Daoy (cell line): Measurements from ENCODE around the gene AK5. TPM values are rescaled to one million over a fixed set of nuclear protein-coding genes. Genes with fewer than 3 reads are reported as not detected.
A peak's percentile ranks its signal among the peaks of the same experiment; 100 is the strongest.

Experiments used
- DNase-seq: peaks from one replicate; pipeline ENCODE4 v3.0.0-alpha.2; 2015; ENCODE audit warnings: low read depth
- total RNA-seq: library from RNA; depleted of rRNA; stranded (reverse); fragments of >200 nt; shearing (Covaris generic); gene quantifications from 2 replicates; pipeline ENCODE4 v1.2.3, GENCODE V29; 2014; rRNA removed

The AK5 gene, protein sequence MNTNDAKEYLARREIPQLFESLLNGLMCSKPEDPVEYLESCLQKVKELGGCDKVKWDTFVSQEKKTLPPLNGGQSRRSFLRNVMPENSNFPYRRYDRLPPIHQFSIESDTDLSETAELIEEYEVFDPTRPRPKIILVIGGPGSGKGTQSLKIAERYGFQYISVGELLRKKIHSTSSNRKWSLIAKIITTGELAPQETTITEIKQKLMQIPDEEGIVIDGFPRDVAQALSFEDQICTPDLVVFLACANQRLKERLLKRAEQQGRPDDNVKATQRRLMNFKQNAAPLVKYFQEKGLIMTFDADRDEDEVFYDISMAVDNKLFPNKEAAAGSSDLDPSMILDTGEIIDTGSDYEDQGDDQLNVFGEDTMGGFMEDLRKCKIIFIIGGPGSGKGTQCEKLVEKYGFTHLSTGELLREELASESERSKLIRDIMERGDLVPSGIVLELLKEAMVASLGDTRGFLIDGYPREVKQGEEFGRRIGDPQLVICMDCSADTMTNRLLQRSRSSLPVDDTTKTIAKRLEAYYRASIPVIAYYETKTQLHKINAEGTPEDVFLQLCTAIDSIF
- 18.1 and 38.6 TPM in 2 replicates for total RNA-seq

DNA sequence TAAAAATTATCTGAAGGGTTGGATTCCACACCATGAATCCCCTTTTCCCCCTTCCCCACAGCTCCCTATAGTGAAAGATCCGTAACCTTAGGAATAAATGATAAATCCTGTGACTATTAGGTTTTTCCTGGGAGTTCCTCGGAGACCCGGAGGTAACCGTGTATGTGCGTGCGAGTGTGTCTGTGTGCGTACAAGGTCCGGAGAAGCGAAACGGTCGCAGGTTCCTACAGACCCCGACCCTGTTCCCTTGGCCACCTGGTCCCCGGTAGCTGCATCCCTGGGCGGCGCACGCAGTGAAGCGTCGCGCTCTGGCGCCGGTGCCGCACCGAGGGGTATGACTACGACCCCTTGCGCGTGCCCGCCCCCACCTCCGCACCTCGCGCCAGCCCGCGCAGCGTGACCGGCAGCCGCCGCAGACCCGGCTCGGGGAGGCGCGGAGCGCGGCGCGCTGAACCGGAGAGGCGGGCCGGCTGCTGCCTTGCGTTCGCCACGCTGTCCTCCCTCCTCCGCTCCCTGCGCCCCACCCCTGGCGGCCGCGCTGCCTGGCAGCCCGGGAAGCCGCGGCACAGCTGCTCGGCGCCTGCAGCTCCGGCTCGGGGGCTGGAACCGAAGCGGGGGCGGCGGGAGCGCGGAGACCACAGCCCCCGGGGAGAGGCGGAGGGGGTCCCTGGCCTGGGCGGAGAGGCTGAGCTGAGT lies at the start of gene AK5:
TSS of gene AK5 (plus strand) at position 529 of the 696 bp plus-strand sequence. CDS start 295 bp downstream, outside the sequence.
- peak; percentile 75 for DNase-seq

DNA sequence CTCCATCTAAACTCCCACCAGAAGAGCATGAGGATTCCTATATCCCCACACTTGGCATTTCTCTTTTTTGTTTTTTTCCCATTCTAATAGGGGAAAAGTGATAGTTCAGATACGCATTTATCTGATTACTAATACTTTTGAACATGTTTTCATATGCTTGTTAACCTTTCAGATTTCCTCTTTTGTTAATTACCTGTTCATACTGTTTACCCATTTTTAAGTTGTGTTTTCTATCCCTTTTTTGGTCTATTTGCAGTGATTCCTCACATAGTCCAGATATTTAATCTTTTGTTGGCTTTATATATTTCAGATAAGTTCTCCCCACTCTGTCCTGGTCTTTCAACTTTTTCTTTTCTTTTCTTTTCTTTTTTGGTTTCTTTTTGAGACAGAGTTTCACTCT lies 49.0 kb upstream of the AK5 start:
- DNase-seq, result no peak

DNA sequence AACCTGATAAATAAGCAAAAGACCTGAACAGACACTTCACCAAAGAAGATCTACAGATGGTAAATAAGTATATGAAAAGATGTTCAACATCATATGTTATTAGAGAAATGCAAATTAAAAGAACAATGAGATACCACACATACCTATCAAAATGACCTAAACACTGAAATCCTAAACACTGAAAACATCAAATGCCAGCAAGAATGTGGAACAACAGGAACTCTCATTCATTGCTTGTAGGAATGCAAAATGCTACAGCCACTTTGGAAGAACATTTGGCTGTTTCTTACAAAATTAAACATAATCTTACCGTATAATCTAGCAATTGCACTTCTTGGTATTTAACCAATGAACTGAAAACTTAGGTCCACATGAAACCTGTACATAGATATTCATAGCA lies 47.7 kb upstream of the AK5 start:
- DNase-seq, result no peak

DNA sequence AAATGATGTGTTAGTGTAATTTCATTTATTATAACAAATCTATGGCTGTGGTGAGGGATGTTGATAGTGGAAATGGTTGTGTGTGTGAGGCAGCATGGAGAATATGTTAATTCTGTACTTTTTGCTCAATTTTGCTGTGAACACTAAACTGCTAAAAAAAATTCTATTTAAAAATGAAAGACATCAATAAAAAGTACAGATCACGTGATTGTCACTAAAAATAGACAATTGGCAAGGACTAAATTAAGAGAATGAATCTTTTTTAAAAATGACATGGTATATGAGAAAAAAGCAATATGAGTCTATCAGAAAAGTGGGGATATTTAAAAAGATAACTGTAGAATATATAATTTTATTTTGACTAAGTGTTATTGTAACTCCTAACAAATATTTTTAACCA lies 46.9 kb upstream of the AK5 start:
- DNase-seq, result no peak

DNA sequence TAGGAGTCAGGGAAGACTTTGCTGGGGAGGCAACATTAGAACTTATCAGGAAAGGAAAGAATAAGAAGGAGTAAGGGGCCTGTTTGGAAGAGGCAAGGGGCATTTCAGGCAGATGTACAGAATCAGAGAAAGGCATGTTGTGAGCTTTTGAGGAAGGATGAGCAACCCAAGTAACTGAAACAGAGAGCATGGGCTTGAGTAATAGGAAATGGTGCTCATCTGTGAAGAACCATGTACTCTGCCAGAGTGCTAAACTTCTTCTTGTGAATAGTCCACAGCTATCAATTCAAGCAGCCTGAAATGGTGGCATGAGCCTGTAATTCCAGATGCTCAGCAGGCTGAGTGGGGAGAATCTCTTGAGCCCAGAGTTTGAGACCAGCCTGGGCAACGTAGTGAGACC lies 43.4 kb upstream of the AK5 start:
- DNase-seq, result no peak

DNA sequence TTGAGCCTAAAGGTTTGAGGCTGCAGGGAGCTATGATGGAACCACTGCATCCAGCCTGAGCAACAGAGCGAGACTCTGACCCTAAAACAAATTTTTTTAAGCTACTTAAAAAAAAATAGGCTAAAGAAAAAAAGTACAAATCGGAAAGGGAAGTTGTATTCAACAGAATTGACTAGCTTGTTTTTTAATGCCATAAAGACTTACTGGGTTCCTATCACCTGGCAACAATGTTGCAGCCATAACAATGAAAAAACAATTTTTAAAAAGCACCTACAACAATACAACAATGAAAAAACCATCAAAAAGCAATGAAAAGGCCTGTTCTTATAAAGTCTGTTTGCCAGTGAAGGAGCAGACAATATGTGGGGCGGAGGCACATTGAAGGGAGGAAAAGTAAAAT lies 42.5 kb upstream of the AK5 start:
- DNase-seq, result no peak

DNA sequence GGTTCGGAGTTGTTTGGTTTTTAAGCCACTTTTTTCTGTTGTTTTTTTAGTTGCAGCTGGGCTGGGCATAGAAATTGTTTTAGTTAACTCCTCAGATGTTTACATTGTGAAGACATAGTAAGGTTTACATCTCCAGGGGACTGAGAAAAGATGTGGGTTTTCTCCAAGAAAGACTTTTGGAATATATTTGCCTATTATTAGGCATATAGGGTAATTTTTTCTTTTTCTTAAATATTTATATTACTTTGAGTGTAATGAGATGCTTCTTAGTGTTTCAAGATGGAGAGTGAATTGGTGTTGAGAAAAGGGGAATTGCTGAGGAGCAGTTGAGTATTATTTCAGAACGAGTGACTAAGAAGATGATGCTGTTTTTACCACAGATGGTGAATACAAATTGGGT lies 36.0 kb upstream of the AK5 start:
- no peak for DNase-seq

DNA sequence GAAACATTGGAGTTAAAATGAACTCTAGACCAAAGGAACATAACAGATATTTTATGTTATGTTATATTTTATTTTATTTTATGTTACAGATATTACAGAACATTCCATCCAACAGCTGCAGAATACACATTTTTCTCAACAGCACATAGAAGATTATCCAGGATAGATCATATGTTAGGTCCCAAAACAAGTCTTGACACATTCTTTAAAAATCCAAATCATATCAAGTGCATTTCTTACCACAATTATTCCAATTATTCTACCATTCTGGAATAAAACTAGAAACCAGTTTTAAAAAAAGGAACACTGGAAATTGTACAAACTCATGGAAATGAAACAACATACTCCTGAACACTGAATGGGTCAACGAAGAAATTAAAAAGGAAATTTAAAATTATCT lies 31.7 kb upstream of the AK5 start:
- DNase-seq, result no peak

DNA sequence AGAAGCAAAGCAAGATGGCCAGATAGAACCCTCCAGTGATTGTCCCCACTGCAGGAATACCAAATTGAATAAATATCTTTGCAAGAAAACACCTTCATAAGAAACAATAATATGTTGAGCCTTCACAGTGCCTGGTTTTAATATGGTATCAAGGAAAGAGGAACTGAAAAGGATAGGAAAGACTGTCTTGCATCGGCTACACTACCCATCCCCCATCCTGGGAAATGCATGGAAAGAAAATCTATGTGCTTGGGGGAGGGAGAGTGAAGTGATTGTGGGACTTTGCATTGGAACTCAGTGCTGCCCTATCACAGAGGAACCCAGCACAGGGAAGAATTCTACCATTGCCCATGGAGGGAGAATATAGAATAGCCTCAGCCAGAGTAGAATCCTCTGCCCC lies 28.6 kb upstream of the AK5 start:
- no peak for DNase-seq

DNA sequence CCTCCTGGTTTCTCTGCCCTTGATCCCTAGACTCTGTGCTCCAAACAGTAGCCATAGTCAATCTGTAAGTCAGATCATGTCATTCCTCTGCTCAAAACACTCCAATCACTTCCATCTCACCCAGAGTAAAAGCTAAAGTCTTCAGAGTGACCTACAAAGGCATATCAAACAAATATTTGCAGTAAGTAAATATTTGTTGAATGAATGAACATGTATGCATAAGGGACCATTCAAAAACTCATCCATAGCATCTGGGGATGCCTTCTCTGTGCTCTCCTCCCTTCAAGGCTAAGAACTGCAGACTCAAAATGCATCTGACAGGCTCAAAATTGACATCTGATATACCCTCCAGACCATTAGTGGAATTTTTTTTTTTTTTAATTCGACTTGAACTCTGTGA lies 18.1 kb upstream of the AK5 start:
- no peak for DNase-seq

DNA sequence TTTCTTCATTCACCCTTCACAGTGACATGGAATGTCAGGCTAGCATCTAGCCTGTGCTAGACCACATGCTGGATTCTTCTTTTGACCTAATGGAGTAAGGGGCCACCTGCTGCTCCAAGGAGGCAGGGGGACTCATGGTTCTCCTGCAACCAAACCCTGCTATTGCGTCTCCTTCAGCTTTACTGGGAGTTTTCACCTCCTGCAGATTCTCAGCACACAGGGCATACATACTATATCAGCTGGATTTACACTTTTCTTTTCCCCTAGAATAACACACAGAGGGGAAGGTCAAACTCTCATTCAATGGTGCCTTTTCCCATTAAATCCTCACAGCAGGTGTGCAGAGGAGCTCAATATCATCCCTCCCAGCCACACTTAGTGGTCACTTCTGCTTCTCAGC lies 16.6 kb upstream of the AK5 start:
- DNase-seq, result no peak

DNA sequence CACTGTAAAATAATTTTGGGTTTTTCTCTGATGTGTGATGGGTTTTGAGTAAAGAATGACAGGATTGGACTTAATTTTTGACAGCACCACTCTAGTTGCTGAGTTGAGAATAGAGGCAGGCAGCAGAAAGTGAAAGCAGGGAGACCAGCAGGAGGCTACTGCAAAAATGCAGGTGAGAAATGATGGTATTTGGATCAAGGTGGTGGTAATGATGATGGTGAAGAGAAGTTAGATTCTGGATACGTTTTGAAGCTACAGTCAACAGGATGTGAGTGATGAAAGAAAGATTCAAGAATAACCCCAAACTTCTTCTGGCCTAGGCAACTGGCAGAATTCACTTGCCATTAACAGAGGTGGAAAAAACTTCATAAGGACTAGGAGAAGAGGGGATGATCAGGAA lies 14.8 kb upstream of the AK5 start:
- DNase-seq, result no peak

DNA sequence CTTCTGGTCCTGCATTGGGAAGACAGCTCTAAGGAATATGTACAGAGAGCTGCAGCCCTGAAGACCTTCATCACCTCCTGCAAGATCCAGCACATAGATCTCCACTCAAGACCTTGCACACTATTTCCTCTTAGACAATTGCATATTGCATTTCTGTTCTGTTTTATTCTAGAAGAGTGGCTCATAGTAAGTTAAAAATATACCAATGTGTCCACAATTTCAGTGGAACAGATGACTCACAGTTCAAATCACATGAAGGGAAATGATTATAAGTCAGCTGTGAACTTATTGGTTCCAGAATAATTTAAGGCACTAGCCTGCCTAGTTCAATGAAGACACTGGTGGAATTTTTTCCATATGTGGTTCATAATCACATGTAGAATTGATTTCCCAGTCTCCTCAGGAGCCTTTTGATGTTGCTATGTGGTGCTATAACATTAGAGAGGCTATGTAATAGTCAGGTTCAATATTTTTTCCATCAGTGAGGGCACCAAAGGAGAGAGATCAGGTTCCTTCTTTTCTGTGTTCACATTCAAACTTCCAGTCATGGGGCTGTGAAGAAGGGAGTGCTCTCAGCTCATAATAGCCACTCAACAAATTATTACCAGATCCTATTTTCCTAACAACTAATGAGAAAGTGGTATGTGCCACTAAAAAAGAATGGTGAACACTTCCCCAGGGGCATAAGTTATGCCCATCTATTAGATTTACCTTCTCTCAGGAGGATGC lies 9.8 kb upstream of the AK5 start:
- DNase-seq, result no peak

DNA sequence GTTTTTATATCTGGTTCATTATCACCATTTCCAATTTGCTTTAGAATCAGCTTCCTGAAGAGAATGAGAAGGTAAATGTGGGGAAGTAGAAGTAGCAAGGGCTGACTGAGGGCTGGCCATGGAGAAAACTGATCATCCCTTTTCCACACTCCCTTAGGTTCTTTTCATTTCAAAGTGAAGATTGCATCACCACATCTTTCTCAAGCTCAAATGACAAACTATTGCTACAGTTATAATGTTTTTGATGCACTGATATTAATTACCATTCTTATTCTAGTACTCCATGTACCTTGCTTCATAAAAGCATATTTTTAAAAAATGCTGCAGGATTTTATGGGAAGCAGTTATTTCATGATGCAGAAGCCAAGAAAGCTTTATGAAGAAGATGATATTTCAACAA lies 7.9 kb upstream of the AK5 start:
- no peak for DNase-seq

DNA sequence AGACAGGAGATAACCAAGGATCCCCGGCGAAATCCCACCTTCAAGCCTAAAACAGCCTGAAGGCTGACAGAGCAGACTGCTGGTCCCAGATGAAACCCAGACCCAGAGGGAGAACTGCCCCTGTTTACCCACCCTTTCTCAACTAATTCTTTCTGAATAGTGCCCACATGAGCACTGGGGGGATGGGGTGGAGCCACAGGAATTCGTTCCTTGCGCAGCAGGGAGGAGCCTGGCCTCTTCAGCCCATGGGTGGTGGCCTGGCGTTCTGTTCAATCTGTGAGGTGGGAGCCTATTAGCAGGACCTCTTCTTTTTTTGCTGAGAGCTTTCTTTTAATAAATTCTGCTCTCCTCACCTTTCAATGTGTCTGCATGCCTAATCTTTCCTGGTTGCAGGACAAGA lies 6.6 kb upstream of the AK5 start:
- no peak for DNase-seq

DNA sequence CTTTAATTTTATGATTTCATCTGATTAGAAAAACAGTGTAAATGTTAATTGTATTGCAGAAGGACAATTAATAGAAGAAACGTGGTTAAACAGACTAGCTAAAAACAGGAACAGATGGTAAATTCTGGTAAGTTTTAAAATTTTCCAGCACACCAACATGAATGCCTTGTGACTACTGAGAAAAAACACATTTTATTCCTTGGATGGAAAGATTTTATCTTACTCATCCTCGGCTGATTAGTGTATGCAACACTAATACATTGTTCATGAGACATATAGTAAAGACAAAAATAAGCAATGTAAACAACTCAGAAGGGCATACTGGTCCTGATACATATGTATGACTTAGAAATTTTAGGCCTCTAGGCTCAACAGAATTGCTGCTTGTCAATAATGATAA lies 4.9 kb upstream of the AK5 start:
- no peak for DNase-seq

DNA sequence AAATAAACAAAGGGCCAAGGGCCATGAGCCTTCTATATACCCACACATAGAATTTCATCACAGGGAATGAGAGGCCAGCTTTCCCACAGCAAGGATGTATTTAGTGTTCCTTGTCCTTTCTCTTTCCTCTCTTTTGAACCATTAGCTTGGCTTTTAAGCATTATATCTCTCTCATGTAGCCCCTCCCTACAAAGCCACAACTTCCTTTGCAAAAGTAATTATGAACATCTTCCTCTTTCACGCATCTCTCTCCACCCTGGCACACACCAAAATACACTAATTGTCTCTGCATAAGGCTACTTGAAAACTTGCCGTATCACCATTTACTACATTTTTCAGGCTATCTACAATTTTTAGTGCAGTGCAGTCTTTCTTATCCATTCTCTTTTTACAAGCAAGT lies 1.9 kb upstream of the AK5 start:
- no peak for DNase-seq

DNA sequence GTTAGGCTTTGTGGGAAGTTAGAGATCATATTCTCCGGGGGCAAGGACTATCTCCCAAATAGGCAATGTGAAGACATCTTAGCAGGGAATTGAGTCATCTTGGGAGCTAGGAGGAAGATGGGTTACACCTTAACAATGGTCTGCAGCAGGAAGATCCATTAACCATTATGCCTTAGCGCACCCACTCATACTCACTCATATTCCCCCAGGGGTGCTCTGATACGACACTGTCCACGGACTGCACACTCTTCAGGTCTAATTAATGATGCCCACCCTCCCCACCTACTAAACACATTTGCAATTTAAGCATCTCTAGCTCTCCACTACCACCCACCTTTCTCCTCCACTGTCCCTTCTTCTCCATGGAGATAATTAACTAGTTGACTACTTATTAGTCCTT lies 857 bp upstream of the AK5 start:
- no peak for DNase-seq

DNA sequence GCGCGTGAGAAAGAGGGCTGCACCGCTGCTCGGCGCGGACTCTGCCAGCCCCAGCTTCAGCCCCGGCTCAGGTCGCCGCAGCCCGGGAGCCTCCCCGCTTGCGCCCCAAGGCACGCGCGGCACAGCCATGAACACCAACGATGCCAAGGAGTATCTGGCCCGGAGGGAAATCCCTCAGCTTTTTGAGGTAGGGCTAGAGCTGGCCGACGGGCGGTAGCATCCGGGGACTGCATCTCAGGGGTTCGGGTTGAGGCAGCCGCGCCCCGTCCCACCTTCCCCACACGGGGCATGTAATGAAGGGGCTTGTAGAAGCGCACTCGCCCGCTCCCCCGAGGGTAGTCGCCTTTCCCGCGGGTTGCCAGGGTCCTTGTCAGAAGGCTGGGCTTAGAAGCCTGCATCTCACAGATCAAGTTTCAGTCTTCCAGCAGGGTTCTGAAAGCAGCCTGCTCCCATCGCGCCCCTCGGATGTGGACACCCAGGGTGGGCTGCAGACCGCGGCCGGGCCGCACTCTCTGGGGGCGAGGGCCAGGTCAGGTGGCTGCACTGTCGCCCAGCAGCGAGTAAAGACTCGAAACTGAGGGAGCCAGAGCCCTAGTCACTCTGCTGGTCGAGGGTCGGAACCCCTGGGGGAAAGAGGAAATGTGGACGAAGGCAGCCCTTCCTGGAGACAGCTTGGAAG lies 507 bp downstream of the AK5 start:
- DNase-seq, result peak; percentile 66

DNA sequence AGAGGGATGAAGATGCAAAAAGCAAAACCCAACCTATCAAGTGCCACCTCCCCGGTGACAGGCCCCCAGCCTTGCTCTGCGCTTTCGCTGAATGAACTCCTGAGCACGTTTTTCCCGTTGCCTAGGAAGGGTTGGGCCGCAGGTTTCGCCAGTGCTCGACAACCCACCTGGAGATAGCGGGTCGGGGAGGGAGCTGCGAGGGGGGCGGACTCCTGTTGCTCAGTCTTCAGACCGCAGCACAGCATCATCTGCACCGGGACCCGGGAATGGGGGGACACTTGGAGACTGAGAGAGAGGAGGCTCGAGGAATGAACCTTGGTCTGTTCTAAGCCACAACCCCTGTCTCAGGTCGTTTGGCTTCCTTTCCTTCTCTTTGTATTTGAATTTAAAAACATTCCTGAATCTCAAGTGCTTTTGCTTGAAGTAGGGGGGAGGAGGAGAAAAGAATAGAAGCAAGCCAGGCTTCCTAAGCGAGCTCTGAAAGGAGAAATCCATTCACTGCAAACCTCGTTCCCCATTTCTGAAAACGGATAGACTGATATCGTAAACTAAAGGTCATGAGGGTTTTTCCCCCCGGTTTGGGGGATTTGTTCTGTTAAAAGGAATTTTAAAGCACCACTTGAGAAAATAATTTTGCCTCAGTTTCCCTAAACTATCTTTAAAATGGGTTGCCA lies 1.2 kb downstream of the AK5 start:
- DNase-seq, result peak; percentile 22

DNA sequence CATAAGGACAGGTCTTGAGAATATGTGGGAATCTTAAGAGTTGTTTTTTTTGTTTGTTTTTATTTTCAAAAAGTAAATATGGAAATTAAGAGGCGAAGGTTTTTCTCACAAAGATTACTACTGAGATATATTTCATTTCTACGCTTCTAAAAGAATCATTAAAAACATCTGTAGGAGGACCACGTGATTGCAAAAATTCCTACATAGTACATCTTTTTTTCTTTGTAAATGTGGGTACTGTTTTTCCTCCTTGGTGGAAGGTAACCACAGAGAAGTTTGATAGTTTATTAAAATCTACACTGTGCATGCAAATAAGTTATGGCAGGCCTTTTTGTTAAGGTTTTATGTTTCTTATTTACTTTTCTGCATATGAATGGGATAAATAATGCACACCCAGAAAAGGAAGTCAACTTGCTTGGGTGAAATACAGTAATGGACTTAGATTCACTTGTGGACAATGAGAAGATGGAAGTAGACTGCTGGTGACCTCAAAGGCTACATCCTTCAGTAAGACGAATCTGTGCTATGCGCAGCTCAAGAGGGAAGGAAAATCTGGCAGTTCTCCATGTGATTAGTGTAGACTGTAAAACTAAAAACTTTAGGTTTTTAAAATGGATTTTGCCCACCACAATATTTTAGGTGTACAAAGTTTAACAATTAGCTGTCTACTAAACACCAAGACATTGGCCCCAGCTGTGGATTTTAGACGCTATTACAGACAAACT lies 2.0 kb downstream of the AK5 start:
- DNase-seq, result no peak
